Measurements from ENCODE around the gene UQCC5.

The UQCC5 gene

GRCh38 chr3:52534281-52535183 is 1.9 kb upstream of the UQCC5 start:
- no peak for DNase-seq (ENCODE audit: low spot score)

GRCh38 chr3:52535411-52536111 is 844 bp upstream of the UQCC5 start:
- DNase-seq (ENCODE audit: low spot score) = no peak

- no peak for DNase-seq (ENCODE audit: low spot score)
Observed at GRCh38 chr3:52536112-52536368, 365 bp upstream of the UQCC5 start.

GRCh38 chr3:52537165-52537620 is 788 bp downstream of the UQCC5 start:
- no peak for DNase-seq (ENCODE audit: low spot score)

- DNase-seq (ENCODE audit: low spot score) = no peak
Observed at GRCh38 chr3:52537726-52538421, 1.5 kb downstream of the UQCC5 start.

- no peak for DNase-seq (ENCODE audit: low spot score)
Observed at GRCh38 chr3:52539010-52539653, 2.7 kb downstream of the UQCC5 start.

GRCh38 chr3:52541050-52541449 is 4.6 kb downstream of the UQCC5 start:
- no peak for DNase-seq (ENCODE audit: low spot score)

- DNase-seq (ENCODE audit: low spot score) = no peak
Observed at GRCh38 chr3:52544937-52545336, 8.5 kb downstream of the UQCC5 start.

- DNase-seq (ENCODE audit: low spot score) = no peak
Observed at GRCh38 chr3:52546111-52546901, 9.9 kb downstream of the UQCC5 start.

- no peak for DNase-seq (ENCODE audit: low spot score)
Observed at GRCh38 chr3:52547143-52547542, 10.7 kb downstream of the UQCC5 start.

GRCh38 chr3:52551118-52551517 is 14.7 kb downstream of the UQCC5 start:
- no peak for DNase-seq (ENCODE audit: low spot score)

GRCh38 chr3:52552089-52552488 is 15.7 kb downstream of the UQCC5 start:
- no peak for DNase-seq (ENCODE audit: low spot score)

- no peak for DNase-seq (ENCODE audit: low spot score)
Observed at GRCh38 chr3:52554026-52554755, 17.8 kb downstream of the UQCC5 start.

GRCh38 chr3:52555056-52555455 is 18.7 kb downstream of the UQCC5 start:
- no peak for DNase-seq (ENCODE audit: low spot score)

- no peak for DNase-seq (ENCODE audit: low spot score)
Observed at GRCh38 chr3:52557011-52557960, 20.9 kb downstream of the UQCC5 start.

- DNase-seq (ENCODE audit: low spot score) = no peak
Observed at GRCh38 chr3:52558436-52558835, 22.0 kb downstream of the UQCC5 start.

- no peak for DNase-seq (ENCODE audit: low spot score)
Observed at GRCh38 chr3:52561028-52561747, 24.8 kb downstream of the UQCC5 start.

- no peak for DNase-seq (ENCODE audit: low spot score)
Observed at GRCh38 chr3:52563984-52564383, 27.6 kb downstream of the UQCC5 start.

GRCh38 chr3:52568069-52568468 is 31.7 kb downstream of the UQCC5 start:
- no peak for DNase-seq (ENCODE audit: low spot score)

All from iPS-NIHi11 (cell line).